Peyer's patch (tissue), 4 donors: ENCODE results near the gene TMEM135. TPM values are rescaled to one million over a fixed set of nuclear protein-coding genes. Genes with fewer than 3 reads are reported as not detected.

Source experiments
- DNase-seq, 3 donors: peaks; one replicate each; pipeline ENCODE4 v3.0.0-alpha.2; 2017 to 2019
- H3K27ac ChIP-seq, 4 donors: fragments of 200-600 bp; sonication (generic); one replicate each; pipeline ENCODE4 v1.5.1; 2016 to 2019
- H3K27me3 ChIP-seq, 2 donors: fragments of 200-600 bp; sonication (generic); one replicate each; pipeline ENCODE4 v1.5.1; 2019
- H3K36me3 ChIP-seq, 3 donors: fragments of 200-600 bp; sonication (generic); one replicate each; pipeline ENCODE4 v1.5.1; 2016 to 2019
- H3K4me1 ChIP-seq, 4 donors: fragments of 200-600 bp; sonication (generic); one replicate each; pipeline ENCODE4 v1.5.1; 2016 to 2019
- H3K4me3 ChIP-seq, 4 donors: fragments of 200-600 bp; sonication (generic); 1 replicate in 3 of 4; 2 replicates in 1 of 4; pipeline ENCODE4 v1.5.1; 2016 to 2019; ENCODE audit warnings: mild to moderate bottlenecking in 1 of 4
- H3K9me3 ChIP-seq, 4 donors: fragments of 200-600 bp; sonication (generic); one replicate each; pipeline ENCODE4 v1.5.1; 2016 to 2019; ENCODE audit warnings: mild to moderate bottlenecking in 1 of 4
- POLR2A ChIP-seq, 2 donors: fragments of 450-650 bp; IDR thresholded peaks; one replicate each; pipeline ENCODE4 v1.5.1; 2017; ENCODE audit warnings: antibody characterized with exemption in 2 of 2, mild to moderate bottlenecking in 2 of 2, moderate library complexity in 2 of 2
- total RNA-seq, 4 donors: library from RNA; depleted of rRNA; stranded (reverse); fragments of >200 nt; gene quantifications; one replicate each; pipeline ENCODE4 v1.1.0, GENCODE V29; 2016
- TF ChIP-seq, protein P1 (sequence below), 6 experiments: fragments of 450-650 bp in 4 of 6; fragments of 200-600 bp in 2 of 6; sonication (generic) in 1 of 6; IDR thresholded peaks; one replicate each; pipeline ENCODE4 v1.5.1; 2017 to 2019; ENCODE audit warnings: antibody characterized with exemption in 6 of 6, mild to moderate bottlenecking in 3 of 6, moderate library complexity in 1 of 6

The TMEM135 gene
- total RNA-seq, 4 donors from 2014 or later, result 23.1 to 58.2 (median 40.1) TPM

DNA sequence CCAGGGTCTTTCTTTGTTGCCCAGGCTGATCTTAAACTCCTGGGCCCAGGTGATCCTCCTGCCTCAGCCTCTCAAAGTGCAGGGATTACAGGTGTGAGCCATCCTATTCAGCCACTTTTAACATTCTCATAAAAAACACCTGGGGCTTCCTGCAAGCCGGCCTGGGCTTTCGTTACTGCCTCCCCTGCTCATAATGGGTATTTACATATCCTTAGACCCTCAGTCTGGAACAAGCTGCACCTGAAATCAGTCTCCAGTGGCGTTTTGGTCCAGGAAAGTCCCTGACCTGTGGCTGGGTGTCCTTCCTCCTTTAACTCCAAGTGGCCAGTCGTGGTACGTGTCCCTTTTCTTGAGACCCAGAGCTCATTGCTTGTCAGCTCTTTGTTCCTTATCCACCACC, 320.7 kb downstream of the TMEM135 start:
- DNase-seq, result no peak
- peaks cover 0 to 31% (median 4%) of the 10 kb centered on the region in 4 donors for H3K4me1 ChIP-seq
- TF ChIP-seq, protein P1, sequence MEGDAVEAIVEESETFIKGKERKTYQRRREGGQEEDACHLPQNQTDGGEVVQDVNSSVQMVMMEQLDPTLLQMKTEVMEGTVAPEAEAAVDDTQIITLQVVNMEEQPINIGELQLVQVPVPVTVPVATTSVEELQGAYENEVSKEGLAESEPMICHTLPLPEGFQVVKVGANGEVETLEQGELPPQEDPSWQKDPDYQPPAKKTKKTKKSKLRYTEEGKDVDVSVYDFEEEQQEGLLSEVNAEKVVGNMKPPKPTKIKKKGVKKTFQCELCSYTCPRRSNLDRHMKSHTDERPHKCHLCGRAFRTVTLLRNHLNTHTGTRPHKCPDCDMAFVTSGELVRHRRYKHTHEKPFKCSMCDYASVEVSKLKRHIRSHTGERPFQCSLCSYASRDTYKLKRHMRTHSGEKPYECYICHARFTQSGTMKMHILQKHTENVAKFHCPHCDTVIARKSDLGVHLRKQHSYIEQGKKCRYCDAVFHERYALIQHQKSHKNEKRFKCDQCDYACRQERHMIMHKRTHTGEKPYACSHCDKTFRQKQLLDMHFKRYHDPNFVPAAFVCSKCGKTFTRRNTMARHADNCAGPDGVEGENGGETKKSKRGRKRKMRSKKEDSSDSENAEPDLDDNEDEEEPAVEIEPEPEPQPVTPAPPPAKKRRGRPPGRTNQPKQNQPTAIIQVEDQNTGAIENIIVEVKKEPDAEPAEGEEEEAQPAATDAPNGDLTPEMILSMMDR (IDR thresholded peaks at IDR 0.05), result no peak
- TF ChIP-seq POLR2A (IDR thresholded peaks at IDR 0.05), result no peak
- H3K9me3 ChIP-seq, result no peaks in the 10 kb centered on the region
- H3K27ac ChIP-seq, result peak overlapping the region in 1 of 4 donors; percentile 75
- H3K4me3 ChIP-seq, result no peak overlapping the region
- peaks cover 0 to 4% (median 0%) of the 10 kb centered on the region in 3 donors for H3K36me3 ChIP-seq
- no peaks in the 10 kb centered on the region for H3K27me3 ChIP-seq

DNA sequence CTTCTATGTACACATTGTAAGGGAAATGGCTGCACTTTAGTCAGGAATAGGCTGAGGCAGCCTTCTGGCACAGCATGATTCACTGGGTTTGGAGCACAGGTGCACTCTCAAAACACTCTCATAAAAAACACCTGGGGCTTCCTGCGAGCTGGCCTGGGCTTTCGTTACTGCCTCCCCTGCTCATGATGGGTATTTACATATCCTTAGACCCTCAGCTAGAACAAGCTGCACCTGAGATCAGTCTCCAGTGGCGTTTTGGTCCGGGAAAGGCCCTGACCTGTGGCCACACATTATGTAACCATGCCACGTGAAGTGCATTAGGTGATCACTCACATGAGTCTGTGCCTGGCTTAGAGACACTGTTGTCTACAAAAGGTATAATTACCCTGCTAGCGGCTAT, 321.7 kb downstream of the TMEM135 start:
- no peaks in the 10 kb centered on the region for H3K9me3 ChIP-seq
- DNase-seq, result peak in 2 of 3 donors; percentile 63 to 78

DNA sequence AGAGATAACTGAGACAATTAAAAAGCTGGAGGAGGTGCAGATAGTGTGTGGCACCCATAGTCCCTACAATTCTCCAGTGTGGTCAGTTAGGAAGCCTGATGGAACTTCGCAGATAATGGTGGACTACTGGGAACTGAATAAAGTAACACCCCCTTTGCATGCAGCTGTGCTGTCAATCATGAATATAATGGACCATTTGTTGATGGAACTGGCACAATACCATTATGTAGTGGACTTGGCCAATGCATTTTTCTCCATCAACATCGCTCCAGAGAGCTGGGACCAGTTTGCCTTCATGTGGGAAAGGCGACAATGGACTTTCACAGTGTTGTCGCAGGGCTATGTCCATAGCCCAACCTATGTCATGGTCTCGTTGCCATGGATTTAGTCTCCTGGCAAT, 324.2 kb downstream of the TMEM135 start:
- peaks cover 0 to 6% (median 2%) of the 10 kb centered on the region in 4 donors for H3K4me1 ChIP-seq
- no peak overlapping the region for H3K4me3 ChIP-seq
- no peak for DNase-seq
- H3K27ac ChIP-seq, result no peak overlapping the region
- H3K9me3 ChIP-seq, result no peaks in the 10 kb centered on the region
- no peaks in the 10 kb centered on the region for H3K27me3 ChIP-seq
- TF ChIP-seq, protein P1 (IDR thresholded peaks at IDR 0.05), result no peak
- no peak for TF ChIP-seq POLR2A (IDR thresholded peaks at IDR 0.05)
- peaks cover 0 to 4% (median 0%) of the 10 kb centered on the region in 3 donors for H3K36me3 ChIP-seq

More for the DNA sequence above, 321.7 kb downstream of the TMEM135 start:
- peaks cover 0 to 4% (median 0%) of the 10 kb centered on the region in 3 donors for H3K36me3 ChIP-seq
- peak overlapping the region in 2 of 4 donors; percentile 43 to 75 for H3K27ac ChIP-seq
- H3K27me3 ChIP-seq, result no peaks in the 10 kb centered on the region
- peaks cover 0 to 24% (median 2%) of the 10 kb centered on the region in 4 donors for H3K4me1 ChIP-seq
- TF ChIP-seq POLR2A (IDR thresholded peaks at IDR 0.05), result no peak
- TF ChIP-seq, protein P1 (IDR thresholded peaks at IDR 0.05), result no peak
- H3K4me3 ChIP-seq, result peak overlapping the region in 2 of 4 donors; percentile 39 to 41

DNA sequence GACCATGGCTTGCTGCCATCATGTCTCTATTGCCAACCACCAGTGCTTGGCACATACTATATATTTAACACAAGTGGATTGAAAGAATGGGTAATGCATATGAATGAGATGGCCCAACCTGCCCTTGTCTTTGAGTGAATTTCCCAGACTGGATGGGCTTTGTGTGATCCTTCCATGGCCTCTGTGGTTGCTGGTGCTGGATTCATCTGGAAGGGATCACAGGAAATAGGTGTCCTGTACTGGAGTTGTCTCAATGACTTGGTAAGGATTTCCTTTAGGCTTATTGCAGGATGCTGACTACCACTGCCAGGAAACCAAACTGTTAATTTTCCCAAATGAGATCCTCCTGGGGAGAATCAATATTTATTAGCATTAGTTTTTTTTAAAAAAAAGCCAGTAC, 328.6 kb downstream of the TMEM135 start:
- TF ChIP-seq POLR2A (IDR thresholded peaks at IDR 0.05), result no peak
- TF ChIP-seq, protein P1 (IDR thresholded peaks at IDR 0.05), result no peak
- Histone ChIP-seq H3K27ac (peak overlapping the region in 1 of 4 donors; percentile 16), H3K36me3 (peaks cover 0 to 4% (median 0%) of the 10 kb centered on the region in 3 donors), H3K4me3 (no peak overlapping the region), H3K27me3 (no peaks in the 10 kb centered on the region), H3K9me3 (no peaks in the 10 kb centered on the region), H3K4me1 (no peaks in the 10 kb centered on the region)
- no peak for DNase-seq

DNA sequence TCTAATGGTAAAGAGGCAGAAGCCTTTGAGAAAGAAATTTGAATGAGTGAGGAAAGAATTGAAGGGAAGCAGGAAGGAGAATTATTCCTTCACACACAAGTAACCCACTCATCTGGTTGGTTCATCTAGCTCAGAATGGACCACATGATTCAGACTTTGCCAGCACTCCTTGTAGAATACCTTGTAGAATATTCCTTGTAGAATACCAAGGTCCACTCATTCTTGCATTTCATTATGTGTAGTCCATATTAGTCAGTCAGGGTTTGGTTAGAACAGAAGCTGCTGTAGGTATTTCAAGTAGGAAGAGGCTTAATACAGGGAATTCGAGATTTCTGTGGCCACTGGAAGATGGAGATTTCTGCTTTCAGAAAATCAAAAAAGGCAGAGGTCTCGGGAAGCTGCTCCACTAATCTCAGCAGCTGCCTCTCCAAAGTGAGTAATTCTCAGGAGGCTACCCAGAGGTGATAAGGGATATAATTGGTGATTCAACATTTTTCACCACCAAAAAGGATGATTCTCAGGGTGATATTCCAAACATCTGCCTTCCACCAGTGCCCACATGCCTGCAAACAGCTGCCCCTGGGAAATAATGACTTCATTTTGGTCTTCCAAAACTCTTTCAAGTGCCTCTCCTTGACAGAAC, 329.1 kb downstream of the TMEM135 start:
- no peaks in the 10 kb centered on the region for H3K9me3 ChIP-seq
- H3K4me3 ChIP-seq, result no peak overlapping the region
- H3K27me3 ChIP-seq, result no peaks in the 10 kb centered on the region
- no peaks in the 10 kb centered on the region for H3K4me1 ChIP-seq
- TF ChIP-seq POLR2A (IDR thresholded peaks at IDR 0.05), result no peak
- TF ChIP-seq, protein P1 (IDR thresholded peaks at IDR 0.05), result no peak
- DNase-seq, result no peak
- peaks cover 0 to 4% (median 0%) of the 10 kb centered on the region in 3 donors for H3K36me3 ChIP-seq
- H3K27ac ChIP-seq, result no peak overlapping the region
